Large intestine (tissue), 3 donors: ENCODE results near the gene SLFNL1. TPM values are rescaled to one million over a fixed set of nuclear protein-coding genes. Genes with fewer than 3 reads are reported as not detected.

ENCODE experiments used
- DNase-seq, 2 donors: peaks; one replicate each; pipeline versions ENCODE4 v3.0.0 to v3.0.0-alpha.2; 2013
- H3K27ac ChIP-seq: one replicate; pipeline ENCODE4 v1.5.1; 2013; ENCODE audit warnings: low read length
- H3K27me3 ChIP-seq: 2 replicates; pipeline ENCODE4 v1.6.1; 2013; ENCODE audit warnings: low read length; ENCODE audit not compliant: control insufficient read depth, insufficient read depth
- H3K36me3 ChIP-seq: 2 replicates; pipeline ENCODE4 v1.6.1; 2013; ENCODE audit warnings: low read length; ENCODE audit not compliant: control insufficient read depth, insufficient read depth
- H3K4me1 ChIP-seq: one replicate; pipeline ENCODE4 v1.6.1; 2013; ENCODE audit warnings: low read length; ENCODE audit not compliant: control insufficient read depth, insufficient read depth
- H3K4me3 ChIP-seq: one replicate; pipeline ENCODE4 v1.5.1; 2013; ENCODE audit warnings: low read length
- H3K9me3 ChIP-seq: one replicate; pipeline ENCODE4 v1.6.1; 2013; ENCODE audit warnings: mild to moderate bottlenecking, low read depth, low read length, moderate library complexity; ENCODE audit not compliant: control insufficient read depth
- WGBS: methylation state at CpG from one replicate; pipeline ENCODE4 v1.1.5; 2013; ENCODE audit warnings: low lambda C conversion rate; ENCODE audit not compliant: insufficient coverage; 5-methylcytosine and 5-hydroxymethylcytosine counted together
- polyA plus RNA-seq: library from polyadenylated mRNA; unstranded; fragments of 120-200 nt; gene quantifications from one replicate; pipeline ENCODE4 v1.2.1, GENCODE V29; 2013

Gene SLFNL1
- polyA plus RNA-seq, 1 donor = 0.85 TPM

GRCh38 chr1:41010345-41010744 lies 11.2 kb downstream of the SLFNL1 start:
- H3K27me3 ChIP-seq = no peaks in the 10 kb centered on the region
- peaks cover 90% of the 10 kb centered on the region for H3K36me3 ChIP-seq
- DNase-seq = no peak
- no peaks in the 10 kb centered on the region for H3K4me1 ChIP-seq
- H3K4me3 ChIP-seq = no peak overlapping the region
- no CpG with 5 or more reads among the region's 1 CpG for WGBS
- no peak overlapping the region for H3K27ac ChIP-seq
- no peaks in the 10 kb centered on the region for H3K9me3 ChIP-seq

GRCh38 chr1:41009466-41009865 lies 12.1 kb downstream of the SLFNL1 start:
- no peaks in the 10 kb centered on the region for H3K4me1 ChIP-seq
- WGBS = no CpG with 5 or more reads among the region's 8 CpGs

GRCh38 chr1:41006942-41007865 lies 14.3 kb downstream of the SLFNL1 start:
- Histone ChIP-seq H3K27me3 (no peaks in the 10 kb centered on the region), H3K27ac (no peak overlapping the region), H3K9me3 (no peaks in the 10 kb centered on the region), H3K4me1 (peaks cover 6% of the 10 kb centered on the region), H3K4me3 (no peak overlapping the region), H3K36me3 (peaks cover 86% of the 10 kb centered on the region)
- DNase-seq = no peak
- 100% methylated on average over 2 of the region's 19 CpGs for WGBS

More at GRCh38 chr1:41009466-41009865, 12.1 kb downstream of the SLFNL1 start:
- peaks cover 84% of the 10 kb centered on the region for H3K36me3 ChIP-seq
- H3K27me3 ChIP-seq = no peaks in the 10 kb centered on the region
- H3K27ac ChIP-seq = no peak overlapping the region
- no peaks in the 10 kb centered on the region for H3K9me3 ChIP-seq
- DNase-seq = no peak
- no peak overlapping the region for H3K4me3 ChIP-seq

GRCh38 chr1:41005876-41006275 lies 15.6 kb downstream of the SLFNL1 start:
- no peak overlapping the region for H3K4me3 ChIP-seq
- H3K36me3 ChIP-seq = peaks cover 84% of the 10 kb centered on the region
- H3K27me3 ChIP-seq = no peaks in the 10 kb centered on the region
- peaks cover 6% of the 10 kb centered on the region for H3K4me1 ChIP-seq
- no peak overlapping the region for H3K27ac ChIP-seq
- no peak for DNase-seq
- no peaks in the 10 kb centered on the region for H3K9me3 ChIP-seq
- 100% methylated on average over 1 of the region's 5 CpGs for WGBS

- peak; percentile 82 to 85 for DNase-seq
- WGBS = no CpG with 5 or more reads among the region's 11 CpGs
- H3K27me3 ChIP-seq = no peaks in the 10 kb centered on the region
- H3K4me3 ChIP-seq = no peak overlapping the region
- no peak overlapping the region for H3K27ac ChIP-seq
- peaks cover 6% of the 10 kb centered on the region for H3K4me1 ChIP-seq
- H3K36me3 ChIP-seq = peaks cover 77% of the 10 kb centered on the region
- no peaks in the 10 kb centered on the region for H3K9me3 ChIP-seq
These were observed 17.8 kb downstream of the SLFNL1 start for GRCh38 chr1:41003640-41004220.

GRCh38 chr1:41003127-41003639 lies 18.3 kb downstream of the SLFNL1 start:
- no CpG with 5 or more reads among the region's 9 CpGs for WGBS
- H3K9me3 ChIP-seq = no peaks in the 10 kb centered on the region
- H3K27ac ChIP-seq = no peak overlapping the region
- H3K4me3 ChIP-seq = no peak overlapping the region
- H3K4me1 ChIP-seq = peaks cover 6% of the 10 kb centered on the region
- no peak for DNase-seq
- peaks cover 77% of the 10 kb centered on the region for H3K36me3 ChIP-seq
- no peaks in the 10 kb centered on the region for H3K27me3 ChIP-seq

- Histone ChIP-seq H3K36me3 (peaks cover 75% of the 10 kb centered on the region), H3K27me3 (no peaks in the 10 kb centered on the region), H3K27ac (no peak overlapping the region), H3K4me1 (peaks cover 6% of the 10 kb centered on the region), H3K4me3 (no peak overlapping the region), H3K9me3 (no peaks in the 10 kb centered on the region)
- DNase-seq = no peak
- no CpG with 5 or more reads among the region's 4 CpGs for WGBS
These were observed 22.9 kb downstream of the SLFNL1 start for GRCh38 chr1:40998668-40999067.

- DNase-seq = no peak
- no peaks in the 10 kb centered on the region for H3K27me3 ChIP-seq
- no peak overlapping the region for H3K27ac ChIP-seq
- no peak overlapping the region for H3K4me3 ChIP-seq
- no CpG with 5 or more reads among the region's 8 CpGs for WGBS
- no peaks in the 10 kb centered on the region for H3K4me1 ChIP-seq
- H3K36me3 ChIP-seq = peaks cover 69% of the 10 kb centered on the region
- no peaks in the 10 kb centered on the region for H3K9me3 ChIP-seq
These were observed 24.4 kb downstream of the SLFNL1 start for GRCh38 chr1:40997096-40997495.

- Histone ChIP-seq H3K27ac (peak overlapping the region; percentile 64), H3K27me3 (no peaks in the 10 kb centered on the region), H3K36me3 (peaks cover 34% of the 10 kb centered on the region), H3K4me3 (peak overlapping the region; percentile 10), H3K4me1 (peaks cover 41% of the 10 kb centered on the region), H3K9me3 (no peaks in the 10 kb centered on the region)
- DNase-seq = no peak
- WGBS = no CpG with 5 or more reads among the region's 5 CpGs
These were observed 32.5 kb downstream of the SLFNL1 start for GRCh38 chr1:40989066-40989465.

- no peaks in the 10 kb centered on the region for H3K27me3 ChIP-seq
- peak overlapping the region; percentile 10 for H3K4me3 ChIP-seq
- H3K9me3 ChIP-seq = no peaks in the 10 kb centered on the region
- H3K4me1 ChIP-seq = peaks cover 42% of the 10 kb centered on the region
- WGBS = no CpG with 5 or more reads among the region's 3 CpGs
- peak overlapping the region; percentile 64 for H3K27ac ChIP-seq
- DNase-seq = peak in 1 of 2 donors; percentile 67
- peaks cover 35% of the 10 kb centered on the region for H3K36me3 ChIP-seq
These were observed 33.2 kb downstream of the SLFNL1 start for GRCh38 chr1:40988280-40988679.
